Measurements from ENCODE around the gene ZNG1F.
"Not testable (repeated sequence)": the region's sequence is repeated elsewhere in the genome, so short reads cannot be mapped to it uniquely, and the experiment has no call there.

Gene ZNG1F

GRCh38 chr9:41123812-41124211 lies 65.3 kb downstream of the ZNG1F start:
- in situ Hi-C loops (cut with MboI; ENCODE audit: low sequenced_read_pairs), result not testable (repeated sequence)

GRCh38 chr9:41123396-41123795 lies 65.7 kb downstream of the ZNG1F start:
- in situ Hi-C loops (cut with MboI; ENCODE audit: low sequenced_read_pairs), result not testable (repeated sequence)

GRCh38 chr9:41120696-41121095 lies 68.4 kb downstream of the ZNG1F start:
- in situ Hi-C loops (cut with MboI; ENCODE audit: low sequenced_read_pairs), result not testable (repeated sequence)

- in situ Hi-C loops (cut with MboI; ENCODE audit: low sequenced_read_pairs), result not testable (repeated sequence)
These were observed 69.4 kb downstream of the ZNG1F start for GRCh38 chr9:41119719-41120118.

- in situ Hi-C loops (cut with MboI; ENCODE audit: low sequenced_read_pairs), result not testable (repeated sequence)
These were observed 69.8 kb downstream of the ZNG1F start for GRCh38 chr9:41119311-41119710.

- in situ Hi-C loops (cut with MboI; ENCODE audit: low sequenced_read_pairs), result not testable (repeated sequence)
These were observed 75.8 kb downstream of the ZNG1F start for GRCh38 chr9:41113348-41113747.

- in situ Hi-C loops (cut with MboI; ENCODE audit: low sequenced_read_pairs), result not testable (repeated sequence)
These were observed 77.7 kb downstream of the ZNG1F start for GRCh38 chr9:41111414-41111813.

- in situ Hi-C loops (cut with MboI; ENCODE audit: low sequenced_read_pairs), result not testable (repeated sequence)
These were observed 78.2 kb downstream of the ZNG1F start for GRCh38 chr9:41110913-41111312.

- in situ Hi-C loops (cut with MboI; ENCODE audit: low sequenced_read_pairs), result not testable (repeated sequence)
These were observed 79.9 kb downstream of the ZNG1F start for GRCh38 chr9:41109253-41109652.

GRCh38 chr9:41108816-41109215 lies 80.3 kb downstream of the ZNG1F start:
- in situ Hi-C loops (cut with MboI; ENCODE audit: low sequenced_read_pairs), result not testable (repeated sequence)

- in situ Hi-C loops (cut with MboI; ENCODE audit: low sequenced_read_pairs), result not testable (repeated sequence)
These were observed 82.5 kb downstream of the ZNG1F start for GRCh38 chr9:41106472-41107116.

- in situ Hi-C loops (cut with MboI; ENCODE audit: low sequenced_read_pairs), result not testable (repeated sequence)
These were observed 83.4 kb downstream of the ZNG1F start for GRCh38 chr9:41105557-41106253.

- in situ Hi-C loops (cut with MboI; ENCODE audit: low sequenced_read_pairs), result not testable (repeated sequence)
These were observed 84.6 kb downstream of the ZNG1F start for GRCh38 chr9:41104542-41104941.

GRCh38 chr9:41100508-41100907 lies 88.6 kb downstream of the ZNG1F start:
- in situ Hi-C loops (cut with MboI; ENCODE audit: low sequenced_read_pairs), result not testable (repeated sequence)

- in situ Hi-C loops (cut with MboI; ENCODE audit: low sequenced_read_pairs), result not testable (repeated sequence)
These were observed 90.4 kb downstream of the ZNG1F start for GRCh38 chr9:41098759-41099158.

GRCh38 chr9:41095060-41095459 lies 94.1 kb downstream of the ZNG1F start:
- in situ Hi-C loops (cut with MboI; ENCODE audit: low sequenced_read_pairs), result not testable (repeated sequence)

GRCh38 chr9:41094010-41094773 lies 94.9 kb downstream of the ZNG1F start:
- in situ Hi-C loops (cut with MboI; ENCODE audit: low sequenced_read_pairs), result not testable (repeated sequence)

- in situ Hi-C loops (cut with MboI; ENCODE audit: low sequenced_read_pairs), result not testable (repeated sequence)
These were observed 98.2 kb downstream of the ZNG1F start for GRCh38 chr9:41090922-41091321.

- in situ Hi-C loops (cut with MboI; ENCODE audit: low sequenced_read_pairs), result not testable (repeated sequence)
These were observed 98.7 kb downstream of the ZNG1F start for GRCh38 chr9:41090386-41090785.

GRCh38 chr9:41088450-41089059 lies 100.6 kb downstream of the ZNG1F start:
- in situ Hi-C loops (cut with MboI; ENCODE audit: low sequenced_read_pairs), result not testable (repeated sequence)

- in situ Hi-C loops (cut with MboI; ENCODE audit: low sequenced_read_pairs), result not testable (repeated sequence)
These were observed 101.2 kb downstream of the ZNG1F start for GRCh38 chr9:41087929-41088328.
